ENCODE data around the gene NPB. TPM values are rescaled to one million over a fixed set of nuclear protein-coding genes. Genes with fewer than 3 reads are reported as not detected.

NPB gene
- polyA plus RNA-seq: 1.3 and 1.7 TPM in 2 replicates
- polyA minus RNA-seq: 2.5 and 4.4 TPM in 2 replicates

GRCh38 chr17:81902023-81902652 lies at the start of gene NPB:
Gene NPB, plus strand, starts transcription at chr17:81902238. Its CDS starts 40 bp downstream, at chr17:81902278.
- H2AFZ ChIP-seq (ENCODE audit: low read depth, low read length): no peak within 1 kb of the TSS
- no peaks in the 10 kb centered on the region for H3K36me3 ChIP-seq (ENCODE audit: insufficient read depth, low read length)
- TF ChIP-seq EZH2 (IDR thresholded peaks at IDR 0.05; ENCODE audit: borderline replicate concordance, insufficient read depth, low read length, poor library complexity, severe bottlenecking): no peak
- no peak for TF ChIP-seq EP300 (conservative IDR thresholded peaks at IDR 0.05; ENCODE audit: poor library complexity, severe bottlenecking)
- peak within 1 kb of the TSS; percentile 18 for H3K4me3 ChIP-seq (ENCODE audit: low read length)
- no peaks in the 10 kb centered on the region for H3K79me2 ChIP-seq (replicated peaks; ENCODE audit: insufficient read depth, low read length)
- H3K9me2 ChIP-seq (ENCODE audit: insufficient read depth, low read length): no peaks in the 10 kb centered on the region
- H3K4me2 ChIP-seq (ENCODE audit: low read length): no peak within 1 kb of the TSS
- H3K9ac ChIP-seq (ENCODE audit: low read length): no peak within 1 kb of the TSS
- no peaks in the 10 kb centered on the region for H4K20me1 ChIP-seq (ENCODE audit: insufficient read depth)
- H3K27me3 ChIP-seq (ENCODE audit: insufficient read depth, low read depth, low read length): peaks cover 19% of the 10 kb centered on the region
- no peaks in the 10 kb centered on the region for H3K9me3 ChIP-seq (ENCODE audit: low read length)
- no peaks in the 10 kb centered on the region for H3F3A ChIP-seq (ENCODE audit: insufficient read depth, low read length, poor library complexity, severe bottlenecking)
- no peak within 1 kb of the TSS for H3K27ac ChIP-seq (ENCODE audit: low read length)

GRCh38 chr17:81854974-81855774 lies 46.9 kb upstream of the NPB start:
- no peak overlapping the region for H3K27ac ChIP-seq (ENCODE audit: low read length)
- H3K4me2 ChIP-seq (ENCODE audit: low read length): no peak overlapping the region

More at GRCh38 chr17:81854974-81855774, 46.9 kb upstream of the NPB start:
- H3K9me3 ChIP-seq (ENCODE audit: low read length): no peaks in the 10 kb centered on the region
- H4K20me1 ChIP-seq (ENCODE audit: insufficient read depth): no peaks in the 10 kb centered on the region
- no peak overlapping the region for H3K4me3 ChIP-seq (ENCODE audit: low read length)
- peaks cover 4% of the 10 kb centered on the region for H3K36me3 ChIP-seq (ENCODE audit: insufficient read depth, low read length)
- TF ChIP-seq RAD21 (conservative IDR thresholded peaks at IDR 0.05) (no peak), EZH2 (IDR thresholded peaks at IDR 0.05; ENCODE audit: borderline replicate concordance, insufficient read depth, low read length, poor library complexity, severe bottlenecking) (no peak), EP300 (conservative IDR thresholded peaks at IDR 0.05; ENCODE audit: poor library complexity, severe bottlenecking) (no peak), MXI1 (conservative IDR thresholded peaks at IDR 0.05; ENCODE audit: poor library complexity, severe bottlenecking) (no peak), REST (IDR thresholded peaks at IDR 0.05; ENCODE audit: borderline replicate concordance) (no peak)
- H2AFZ ChIP-seq (ENCODE audit: low read depth, low read length): no peak overlapping the region
- no peaks in the 10 kb centered on the region for H3K9me2 ChIP-seq (ENCODE audit: insufficient read depth, low read length)
- H3F3A ChIP-seq (ENCODE audit: insufficient read depth, low read length, poor library complexity, severe bottlenecking): no peaks in the 10 kb centered on the region
- no peak overlapping the region for H3K9ac ChIP-seq (ENCODE audit: low read length)
- no peaks in the 10 kb centered on the region for H3K27me3 ChIP-seq (ENCODE audit: insufficient read depth, low read depth, low read length)
- H3K79me2 ChIP-seq (replicated peaks; ENCODE audit: insufficient read depth, low read length): peaks cover 21% of the 10 kb centered on the region
